Motor neuron (in vitro differentiated cells): ENCODE data around the gene RABGAP1. TPM values are rescaled to one million over a fixed set of nuclear protein-coding genes. Genes with fewer than 3 reads are reported as not detected.
A peak's percentile ranks its signal among the peaks of the same experiment; 100 is the strongest.

Experiments
- ATAC-seq, 8 experiments: fragments of 200-7000 bp; cut with Tn5 transposase; replicated peaks in 6 of 8; 2 replicates each; pipeline ENCODE4 v1.8.0; 2021; ENCODE audit warnings: mild to moderate bottlenecking in 8 of 8, moderate library complexity in 8 of 8
- H3K27ac ChIP-seq, 2 donors: fragments of 250-450 bp; sonication (Bioruptor Pico); 2 replicates each; pipeline ENCODE4 v1.9.0; 2021; ENCODE audit warnings: antibody characterized with exemption in 2 of 2, mild to moderate bottlenecking in 2 of 2, moderate library complexity in 1 of 2
- H3K4me1 ChIP-seq, 2 donors: fragments of 250-450 bp; sonication (Bioruptor Pico); replicated peaks in 1 of 2; 2 replicates each; pipeline ENCODE4 v1.6.1; 2021; ENCODE audit warnings: antibody characterized with exemption in 2 of 2, mild to moderate bottlenecking in 2 of 2, moderate library complexity in 1 of 2
- H3K4me3 ChIP-seq, 5 donors: fragments of 250-450 bp; sonication (Bioruptor Pico); 2 replicates each; pipeline ENCODE4 v1.9.0; 2021; ENCODE audit warnings: antibody characterized with exemption in 5 of 5, mild to moderate bottlenecking in 5 of 5, moderate library complexity in 4 of 5
- WGBS, 10 experiments: fragments of 450-650 bp; shearing (Covaris generic); methylation state at CpG; one replicate each; pipeline ENCODE4 v1.0.0; 2022; 5-methylcytosine and 5-hydroxymethylcytosine counted together
- in situ Hi-C, 9 experiments: fragments of 400-800 bp; cut with MboI; loops; one replicate each; pipeline ENCODE4 v1.15.0; 2021; ENCODE audit warnings: low sequenced_read_pairs in 9 of 9, low pct_unique_long_range_greater_than_20kb in 2 of 9; ENCODE audit not compliant: unreplicated experiment in 9 of 9
- total RNA-seq, 8 experiments: library from RNA; unstranded; fragments of 300-600 nt; gene quantifications; 2 replicates each; pipeline versions ENCODE4 v1.2.3 to v1.2.4, GENCODE V29; 2022

Gene RABGAP1
- total RNA-seq, 8 experiments from 2014 or later: 13.0 to 69.2 (median 37.4) TPM

DNA sequence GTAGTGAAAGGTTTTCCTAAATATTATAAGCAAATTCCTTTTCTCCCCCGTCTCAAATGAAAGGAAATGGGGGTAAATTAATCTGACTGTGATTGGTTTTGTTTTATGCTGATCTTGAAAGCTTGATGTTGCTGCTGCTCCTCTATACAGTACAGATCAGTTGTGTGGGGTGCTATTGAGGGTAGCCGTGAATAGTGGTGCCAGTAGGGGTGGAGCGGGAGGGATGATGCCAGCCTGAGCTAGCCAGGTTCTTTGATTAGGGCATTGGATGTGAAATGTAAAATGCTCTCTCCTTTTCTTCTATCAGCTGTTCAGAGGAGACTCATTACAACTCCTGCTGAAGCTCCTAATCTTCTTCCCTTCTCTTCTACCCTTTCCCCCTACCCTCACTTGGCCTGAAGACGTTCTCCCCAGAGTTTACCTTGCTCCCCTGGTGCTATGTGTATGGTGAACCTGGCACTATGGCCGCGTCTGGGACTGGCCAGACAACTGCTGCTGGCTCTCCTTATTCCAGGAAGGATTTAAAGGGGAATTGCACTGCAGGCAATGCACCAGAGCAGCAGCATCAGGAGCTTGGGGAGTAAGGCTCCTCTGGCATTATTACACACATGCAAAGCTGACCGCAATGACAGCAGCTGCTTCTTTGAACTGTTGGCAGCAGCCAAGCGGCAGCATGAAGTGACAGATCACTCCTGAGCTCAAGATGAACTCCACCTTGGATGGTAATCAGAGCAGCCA is 93.2 kb downstream of the RABGAP1 start:
- 73 to 100% (median 95%) methylated on average over 1 to 7 of the region's 8 CpGs; no CpG with 5 or more reads in 2 of the 10 experiments for WGBS, 10 experiments
- peak in 2 of 8 experiments; percentile 41 to 60 for ATAC-seq
- Histone ChIP-seq H3K4me1 (no peaks in the 10 kb centered on the region), H3K27ac (no peak overlapping the region), H3K4me3 (no peak overlapping the region)
- in situ Hi-C loops: no loop called here

GRCh38 chr9:123034881-123035510 is 94.2 kb downstream of the RABGAP1 start:
- H3K27ac ChIP-seq: no peak overlapping the region
- 80 to 100% (median 96%) methylated on average over 1 to 7 of the region's 13 CpGs for WGBS, 10 experiments
- ATAC-seq: no peak

DNA sequence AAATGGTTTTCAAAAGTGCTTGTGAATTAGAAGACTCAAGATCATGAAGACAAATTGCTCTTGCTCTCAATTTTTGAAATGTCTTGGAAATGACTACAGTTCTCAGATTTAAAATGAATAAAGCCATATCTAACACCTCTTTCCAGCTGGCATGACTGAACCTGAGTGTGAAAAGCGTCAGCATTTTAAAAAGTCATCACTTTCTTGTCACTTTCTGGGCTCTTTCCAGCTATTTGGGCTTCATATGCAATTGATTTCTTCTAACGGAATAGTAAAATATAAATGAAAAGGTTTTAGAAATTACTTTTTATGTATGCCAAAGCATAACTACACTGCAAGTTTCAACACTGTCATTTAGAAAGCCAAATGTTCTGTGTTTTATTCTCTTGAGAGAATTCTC is 95.0 kb downstream of the RABGAP1 start:
- in situ Hi-C loops: no loop called here
- Histone ChIP-seq H3K4me1 (no peaks in the 10 kb centered on the region), H3K4me3 (no peak overlapping the region), H3K27ac (no peak overlapping the region)
- WGBS, 10 experiments: 17 to 100% (median 93%) methylated on average over 2 of the region's 2 CpGs
- no peak for ATAC-seq

More at GRCh38 chr9:123034881-123035510, 94.2 kb downstream of the RABGAP1 start:
- Histone ChIP-seq H3K4me1 (no peaks in the 10 kb centered on the region), H3K4me3 (no peak overlapping the region)
- in situ Hi-C loops: no loop called here

DNA sequence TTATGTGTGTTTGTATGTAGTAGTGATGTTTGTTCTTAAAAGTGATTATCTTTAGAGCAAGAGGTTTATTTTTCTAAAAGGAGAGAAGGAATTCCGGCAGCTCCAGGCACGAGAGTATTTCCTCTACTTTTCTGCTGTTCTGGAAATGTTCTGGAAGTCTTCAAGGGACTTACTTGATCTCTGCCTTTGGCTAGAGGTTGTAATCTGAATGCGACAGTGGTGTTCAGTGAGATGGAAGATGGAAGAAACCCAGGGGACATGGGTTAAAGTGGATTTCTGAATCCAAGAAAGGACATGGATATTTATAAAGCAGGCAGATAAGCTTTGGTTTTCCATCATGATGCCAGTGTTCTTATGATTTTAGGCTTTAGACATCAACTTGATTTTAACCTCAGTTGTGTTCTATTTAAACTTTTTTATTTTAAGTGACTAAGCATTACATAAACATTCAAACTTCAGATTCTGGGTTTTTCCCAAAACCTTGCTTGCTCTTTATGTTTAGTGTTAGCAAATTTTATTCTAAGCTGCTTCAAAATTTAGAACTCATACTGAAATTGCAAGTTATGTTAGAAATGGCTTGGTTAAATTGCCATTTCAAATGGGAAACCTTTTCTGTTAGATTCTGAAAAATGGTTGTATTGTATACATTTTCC is 96.2 kb downstream of the RABGAP1 start:
- H3K4me3 ChIP-seq: no peak overlapping the region
- ATAC-seq: no peak
- in situ Hi-C loops: no loop called here
- no peak overlapping the region for H3K27ac ChIP-seq
- 88 to 100% (median 100%) methylated on average over 1 to 3 of the region's 3 CpGs; no CpG with 5 or more reads in 2 of the 10 experiments for WGBS, 10 experiments
- no peaks in the 10 kb centered on the region for H3K4me1 ChIP-seq

- H3K4me3 ChIP-seq: no peak overlapping the region
- 80 to 100% (median 100%) methylated on average over 1 of the region's 1 CpG; no CpG with 5 or more reads in 2 of the 10 experiments for WGBS, 10 experiments
- no peaks in the 10 kb centered on the region for H3K4me1 ChIP-seq
- in situ Hi-C loops: no loop called here
- no peak overlapping the region for H3K27ac ChIP-seq
- no peak for ATAC-seq
Measured at GRCh38 chr9:123039617-123040219, 98.9 kb downstream of the RABGAP1 start.

GRCh38 chr9:123040801-123041200 is 100.0 kb downstream of the RABGAP1 start:
- in situ Hi-C loops: no loop called here
- 14 to 100% (median 86%) methylated on average over 1 of the region's 1 CpG; no CpG with 5 or more reads in 5 of the 10 experiments for WGBS, 10 experiments
- ATAC-seq: no peak
- H3K27ac ChIP-seq: no peak overlapping the region
- no peak overlapping the region for H3K4me3 ChIP-seq
- H3K4me1 ChIP-seq: no peaks in the 10 kb centered on the region

DNA sequence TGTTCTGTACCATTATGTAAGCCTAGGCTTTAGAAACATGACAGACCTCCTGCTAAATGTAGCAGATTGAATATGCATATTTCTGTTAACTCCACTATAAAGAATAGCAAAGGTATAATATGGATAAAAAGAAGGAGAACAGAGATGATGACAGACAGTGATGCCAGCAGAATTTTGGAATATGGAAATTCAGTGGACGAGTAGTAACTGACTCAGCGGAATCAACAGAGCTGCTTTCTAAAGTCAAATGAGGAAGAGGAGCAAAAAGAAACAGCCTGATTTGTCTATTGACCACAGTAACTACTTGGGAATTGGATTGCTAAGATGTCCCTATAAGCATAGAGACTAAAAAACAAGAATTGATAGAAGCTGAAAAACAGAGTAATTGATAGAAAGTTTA is 100.7 kb downstream of the RABGAP1 start:
- no peak overlapping the region for H3K27ac ChIP-seq

GRCh38 chr9:123043081-123043939 is 102.5 kb downstream of the RABGAP1 start:
- ATAC-seq: no peak
- WGBS, 10 experiments: 80 to 100% (median 95%) methylated on average over 1 to 5 of the region's 5 CpGs
- Histone ChIP-seq H3K4me1 (no peaks in the 10 kb centered on the region), H3K4me3 (no peak overlapping the region), H3K27ac (no peak overlapping the region)
- in situ Hi-C loops: no loop called here

More for the DNA sequence above, 100.7 kb downstream of the RABGAP1 start:
- no peaks in the 10 kb centered on the region for H3K4me1 ChIP-seq
- ATAC-seq: peak in 3 of 8 experiments; percentile 60 to 84 (median 69)
- WGBS, 10 experiments: 0 to 100% (median 92%) methylated on average over 1 to 2 of the region's 2 CpGs; no CpG with 5 or more reads in 1 of the 10 experiments
- in situ Hi-C loops: no loop called here
- H3K4me3 ChIP-seq: no peak overlapping the region

GRCh38 chr9:123044586-123044985 is 103.8 kb downstream of the RABGAP1 start:
- ATAC-seq: peak in 3 of 8 experiments; percentile 32 to 87 (median 48)
- H3K27ac ChIP-seq: no peak overlapping the region

GRCh38 chr9:123046406-123047195 is 105.8 kb downstream of the RABGAP1 start:
- Histone ChIP-seq H3K4me1 (no peaks in the 10 kb centered on the region), H3K27ac (no peak overlapping the region), H3K4me3 (no peak overlapping the region)
- no peak for ATAC-seq
- in situ Hi-C loops: no loop called here
- WGBS, 10 experiments: 50 to 100% (median 90%) methylated on average over 1 to 3 of the region's 3 CpGs

More at GRCh38 chr9:123044586-123044985, 103.8 kb downstream of the RABGAP1 start:
- WGBS, 10 experiments: 49 to 100% (median 85%) methylated on average over 1 to 4 of the region's 4 CpGs; no CpG with 5 or more reads in 1 of the 10 experiments
- no peaks in the 10 kb centered on the region for H3K4me1 ChIP-seq
- H3K4me3 ChIP-seq: no peak overlapping the region
- in situ Hi-C loops: no loop called here

DNA sequence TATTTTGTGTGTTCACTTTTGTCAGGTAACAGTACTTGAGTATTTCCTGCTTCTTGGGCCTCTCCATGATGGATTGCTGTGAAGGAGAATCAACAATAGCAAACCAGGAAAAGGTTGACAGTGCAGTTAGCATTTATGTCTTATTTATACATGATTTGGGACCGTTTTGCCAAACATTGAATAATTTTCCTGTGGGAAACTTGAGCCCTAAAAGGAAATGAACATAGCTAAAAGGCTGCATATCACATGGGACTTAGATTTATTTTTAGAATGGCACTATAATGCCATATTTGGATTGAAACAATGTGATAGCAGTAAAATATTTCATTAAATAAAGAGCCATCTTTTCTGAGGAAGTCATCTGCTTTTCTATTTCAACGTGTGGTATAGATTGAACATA is 107.9 kb downstream of the RABGAP1 start:
- Histone ChIP-seq H3K4me1 (no peaks in the 10 kb centered on the region), H3K4me3 (no peak overlapping the region), H3K27ac (no peak overlapping the region)
- WGBS, 10 experiments: 0 to 100% (median 54%) methylated on average over 1 to 2 of the region's 2 CpGs; no CpG with 5 or more reads in 2 of the 10 experiments
- ATAC-seq: peak in 2 of 8 experiments; percentile 50 to 64
- in situ Hi-C loops: no loop called here
